CD4-positive, alpha-beta T cell treated with Interleukin-10 for 1 hour (primary cell): Measurements from ENCODE around the gene TMCC2.
A peak's percentile ranks its signal among the peaks of the same experiment; 100 is the strongest.
"Not testable (repeated sequence)": the region's sequence is repeated elsewhere in the genome, so short reads cannot be mapped to it uniquely, and the experiment has no call there.

Experiments
- DNase-seq: peaks from one replicate; pipeline ENCODE4 v3.0.0-alpha.2; 2020

The TMCC2 gene

GRCh38 chr1:205227584-205228013 is at the start of gene TMCC2:
TMCC2 (plus strand) TSS chr1:205227946; CDS start chr1:205228565, 619 bp downstream.
- peak; percentile 81 for DNase-seq

- no peak for DNase-seq
These were observed 47.9 kb upstream of the TMCC2 start for GRCh38 chr1:205179842-205180241.

DNA sequence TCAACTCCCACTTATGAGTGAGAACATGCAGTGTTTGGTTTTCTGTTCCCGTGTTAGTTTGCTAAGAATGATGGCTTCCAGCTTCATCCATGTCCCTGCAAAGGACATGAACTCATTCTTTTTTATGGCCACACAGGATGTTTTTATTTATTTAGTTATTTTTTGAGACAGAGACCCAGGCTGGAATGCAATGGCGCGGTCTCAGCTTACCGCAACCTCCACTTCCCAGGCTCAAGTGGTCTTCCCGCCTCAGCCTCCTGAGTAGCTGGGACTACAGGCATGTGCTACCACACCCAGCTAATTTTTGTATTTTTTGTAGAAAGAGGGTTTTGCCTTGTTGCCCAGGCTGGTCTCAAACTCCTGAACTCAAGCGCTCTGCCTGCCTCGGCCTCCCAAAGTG is 47.4 kb upstream of the TMCC2 start:
- not testable (repeated sequence) for DNase-seq

GRCh38 chr1:205182930-205183329 is 44.8 kb upstream of the TMCC2 start:
- DNase-seq: no peak

DNA sequence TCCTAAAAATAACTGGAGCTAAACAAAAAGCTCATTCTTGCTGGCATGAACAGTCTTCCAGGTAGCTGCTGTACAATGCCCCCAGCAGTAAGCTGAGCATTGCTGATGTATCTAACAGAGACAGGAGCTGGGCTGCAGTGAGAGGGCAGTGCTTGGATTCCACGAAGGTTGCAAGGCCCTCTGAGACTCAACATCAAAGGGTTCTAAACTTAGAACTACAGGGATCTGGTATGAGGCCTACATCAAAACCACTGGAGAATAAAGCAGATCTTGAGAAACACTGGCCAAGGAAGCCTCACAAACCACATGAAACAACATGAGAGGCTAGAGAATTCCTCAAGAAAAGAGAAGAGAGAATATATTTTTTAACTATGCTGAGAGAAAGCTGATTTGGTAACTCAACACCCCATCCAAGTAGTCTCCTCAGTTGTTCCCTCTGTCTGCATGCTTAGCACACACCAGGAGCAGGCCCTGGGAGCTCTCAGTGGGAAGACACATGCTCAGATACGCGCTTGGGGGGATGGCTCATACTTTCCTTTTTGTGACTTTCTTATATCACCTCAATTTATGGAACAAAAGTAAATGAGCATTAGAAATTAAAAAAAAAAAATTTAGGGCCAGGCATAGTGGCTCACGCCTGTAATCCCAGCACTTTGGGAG is 43.9 kb upstream of the TMCC2 start:
- no peak for DNase-seq

- DNase-seq: no peak
These were observed 41.6 kb upstream of the TMCC2 start for GRCh38 chr1:205186191-205186590.

GRCh38 chr1:205187420-205187819 is 40.3 kb upstream of the TMCC2 start:
- no peak for DNase-seq

GRCh38 chr1:205188098-205188497 is 39.6 kb upstream of the TMCC2 start:
- DNase-seq: no peak

DNA sequence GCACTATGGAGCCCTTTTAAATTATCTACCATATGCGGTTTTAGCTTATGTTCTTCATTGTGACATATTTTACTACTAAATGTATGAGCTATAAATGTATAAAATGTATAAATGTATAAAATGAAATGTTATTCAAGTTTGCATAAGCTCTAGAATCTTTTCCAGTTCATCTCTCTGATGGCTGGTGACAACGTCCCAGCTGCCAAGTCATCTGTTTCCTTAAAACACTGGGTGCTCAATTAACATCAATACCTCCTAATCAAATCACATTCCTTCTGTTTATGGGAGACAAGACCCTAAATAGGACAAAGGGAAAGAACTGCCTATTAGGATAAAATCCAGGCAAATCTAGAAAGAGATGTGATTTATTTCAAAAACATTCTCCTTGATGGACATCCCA is 39.1 kb upstream of the TMCC2 start:
- DNase-seq: no peak

GRCh38 chr1:205189131-205189530 is 38.6 kb upstream of the TMCC2 start:
- DNase-seq: no peak

- DNase-seq: no peak
These were observed 36.7 kb upstream of the TMCC2 start for GRCh38 chr1:205190845-205191577.

DNA sequence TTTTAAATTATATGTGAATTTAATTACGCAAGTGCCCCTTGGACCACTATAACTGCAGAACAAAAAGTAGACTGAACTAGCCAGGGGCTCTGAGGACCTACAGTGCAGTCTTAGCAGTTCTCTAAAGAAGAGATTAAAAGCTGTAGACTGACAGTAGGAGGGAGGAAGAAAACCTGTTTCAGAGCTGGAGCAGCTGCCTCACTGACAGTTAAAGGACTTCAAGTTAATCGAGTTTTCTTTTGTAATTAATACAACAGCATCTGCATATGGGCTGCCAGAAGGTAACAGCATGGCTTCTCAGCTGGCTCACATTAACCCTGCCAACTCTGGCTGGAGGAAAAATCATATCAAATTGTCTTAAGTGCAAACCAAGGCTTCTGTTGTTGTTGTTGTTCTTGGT is 36.1 kb upstream of the TMCC2 start:
- no peak for DNase-seq

- no peak for DNase-seq
These were observed 35.5 kb upstream of the TMCC2 start for GRCh38 chr1:205192287-205192686.

DNA sequence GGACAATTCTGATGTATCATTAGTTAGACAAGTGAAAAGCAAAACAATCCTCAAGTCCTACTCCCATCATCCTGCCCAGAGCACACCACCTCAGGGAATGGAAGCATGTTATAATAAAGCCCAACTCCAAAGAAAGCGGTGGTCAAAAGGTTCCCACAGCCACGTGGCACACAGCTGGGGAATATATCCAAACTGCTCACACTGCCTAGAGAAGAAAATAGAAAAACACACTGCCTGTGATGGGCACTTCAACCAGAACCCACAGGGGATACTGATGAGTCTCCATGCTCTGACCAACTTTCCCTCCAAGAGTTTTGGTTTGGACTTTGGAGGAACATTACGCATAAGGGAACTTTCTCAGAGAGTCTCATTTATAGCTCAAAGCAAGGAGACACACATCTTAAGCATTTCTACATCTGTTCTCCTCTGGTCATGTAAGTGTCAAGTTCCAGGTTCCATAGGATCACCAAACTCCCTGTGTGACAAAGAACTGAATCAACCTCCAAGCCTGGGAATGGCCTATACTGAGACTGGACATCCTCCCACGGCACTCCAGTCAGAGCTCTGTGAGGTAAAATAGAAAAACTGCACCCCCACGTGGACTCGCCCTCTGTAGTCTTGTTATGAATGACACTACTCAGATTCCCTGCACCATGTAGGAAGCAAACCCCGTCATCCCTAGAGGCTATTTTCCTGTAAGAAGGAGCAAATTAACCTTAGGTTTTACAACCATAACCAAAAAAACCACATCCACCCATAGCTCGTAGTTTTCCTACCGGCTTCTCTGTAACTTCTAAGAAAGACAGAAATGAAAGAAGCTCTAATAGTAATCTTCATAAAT is 28.4 kb upstream of the TMCC2 start:
- no peak for DNase-seq

DNA sequence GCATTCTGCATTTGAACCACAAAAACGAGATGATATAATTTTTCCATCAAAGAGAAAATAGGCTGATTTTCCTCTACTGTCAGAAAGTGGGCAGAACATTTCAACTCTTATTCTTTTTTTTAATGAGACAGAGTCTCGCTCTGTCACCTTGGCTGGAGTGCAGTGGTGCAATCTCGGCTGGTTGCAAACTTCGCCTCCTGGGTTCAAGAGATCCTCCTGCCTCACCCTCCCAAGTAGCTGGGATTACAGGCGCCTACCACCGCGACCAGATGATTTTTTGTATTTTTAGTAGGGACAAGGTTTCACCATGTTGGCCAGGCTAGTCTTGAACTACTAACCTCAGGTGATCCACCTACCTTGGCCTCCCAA is 27.8 kb upstream of the TMCC2 start:
- no peak for DNase-seq

- DNase-seq: no peak
These were observed 23.2 kb upstream of the TMCC2 start for GRCh38 chr1:205204552-205204951.

DNA sequence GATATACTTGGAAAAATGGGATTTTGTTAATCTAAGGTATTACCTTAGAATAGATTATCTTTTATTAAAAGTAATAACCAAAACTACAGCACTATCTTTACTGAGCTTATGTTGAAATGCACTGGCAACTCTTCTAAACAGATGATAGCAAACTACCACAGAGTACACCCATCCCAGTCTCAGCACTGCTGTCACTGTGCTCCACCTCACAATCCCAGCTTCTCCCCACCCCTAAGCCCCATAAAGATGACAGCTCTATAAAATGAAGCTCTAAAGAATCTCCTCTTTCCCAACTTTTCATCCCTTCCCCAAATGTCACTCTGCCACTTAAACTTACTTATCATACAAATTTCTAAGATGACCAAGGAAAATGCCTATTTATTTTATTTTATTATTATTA is 22.7 kb upstream of the TMCC2 start:
- no peak for DNase-seq

GRCh38 chr1:205208811-205209210 is 18.9 kb upstream of the TMCC2 start:
- DNase-seq: no peak

DNA sequence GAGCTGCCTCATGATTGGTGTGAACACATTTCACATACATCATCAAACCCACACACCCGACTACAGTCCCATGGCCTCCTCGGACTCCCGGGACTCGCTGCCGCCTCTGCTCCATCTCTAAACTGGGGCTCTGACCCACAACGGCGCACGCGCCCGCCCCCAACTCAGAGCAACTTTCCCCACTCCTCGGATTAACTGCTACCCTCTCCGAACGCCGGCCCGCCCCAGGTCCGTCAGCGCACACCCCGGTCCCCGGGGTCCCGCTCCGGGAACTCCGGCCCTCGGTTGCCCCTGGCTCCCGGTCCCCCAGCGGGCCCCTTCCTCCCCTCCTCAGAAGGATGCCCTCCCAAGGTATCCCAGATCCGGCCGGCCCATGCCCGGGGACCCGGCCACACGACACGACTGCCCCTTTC is 17.0 kb upstream of the TMCC2 start:
- peak; percentile 7 for DNase-seq

DNA sequence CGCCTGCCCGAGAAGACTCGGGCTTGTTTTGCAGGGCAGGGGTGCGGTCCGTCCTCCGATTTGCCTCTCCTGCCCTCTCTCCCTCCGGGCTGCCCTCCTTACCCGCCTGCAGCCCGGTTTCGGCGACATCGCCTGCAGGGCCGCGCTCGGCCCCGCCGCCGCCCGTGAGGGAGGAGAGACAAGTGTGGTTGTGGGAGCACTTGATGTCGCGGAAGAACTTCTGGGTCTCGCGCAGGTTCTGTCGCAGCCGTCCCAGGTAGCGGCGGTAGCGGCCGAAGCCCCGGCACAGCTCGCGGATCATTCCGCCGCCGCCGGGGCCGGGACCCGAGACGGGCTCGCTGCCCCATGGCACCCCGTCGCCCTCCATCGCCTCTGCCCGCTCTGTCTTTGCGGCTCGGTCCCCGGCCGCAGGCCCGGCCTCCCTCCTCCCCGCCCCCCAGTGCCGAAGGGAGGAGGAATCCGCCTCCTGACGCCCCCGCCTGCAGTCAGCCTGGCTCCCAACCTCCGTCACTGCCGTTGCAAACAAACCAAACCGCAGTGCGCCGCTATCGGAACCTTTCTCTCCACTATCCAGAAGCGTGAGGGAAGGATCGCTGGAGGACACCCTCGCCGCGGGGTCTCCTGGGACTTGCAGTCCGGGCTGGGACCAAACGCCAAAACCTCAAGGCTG is 16.4 kb upstream of the TMCC2 start, which contains the start of gene DSTYK:
TSS of gene DSTYK (minus strand) at position 534 of the 670 bp plus-strand sequence. CDS start at position 367, 167 bp downstream.
- peak; percentile 92 for DNase-seq

DNA sequence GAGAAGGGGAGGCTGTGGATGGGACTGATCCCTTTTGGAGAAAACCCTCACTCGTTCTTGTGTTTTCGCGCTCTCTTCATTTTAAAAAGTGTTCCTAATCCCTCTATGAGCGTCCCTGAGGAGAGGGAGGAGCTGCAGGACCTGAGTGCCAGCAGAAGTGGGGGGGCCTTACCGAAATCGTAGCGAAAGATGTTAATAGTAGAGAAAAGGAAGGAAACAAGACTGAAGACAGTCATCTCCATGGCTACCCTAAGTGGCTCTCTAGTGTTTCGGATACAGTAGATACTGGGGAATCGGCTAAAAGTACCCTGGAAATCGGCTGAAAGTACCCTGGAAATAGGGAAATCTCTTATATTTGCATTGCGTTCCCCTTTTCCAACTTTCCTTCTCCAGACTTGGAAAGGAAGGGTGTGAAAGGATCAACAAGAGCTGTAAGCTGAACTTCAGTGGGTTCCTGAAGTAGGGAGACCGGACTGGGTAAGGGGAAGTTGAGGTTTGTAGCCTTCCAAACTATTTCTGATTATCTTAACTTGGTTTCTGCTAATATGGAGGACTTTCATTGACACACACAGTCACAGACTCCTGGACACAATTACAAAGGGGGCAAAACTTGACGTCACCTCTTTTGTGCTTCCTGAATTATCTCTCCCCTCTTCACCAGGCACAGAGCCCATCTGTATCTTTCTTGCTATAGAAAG is 15.8 kb upstream of the TMCC2 start:
- no peak for DNase-seq

- no peak for DNase-seq
These were observed 13.0 kb upstream of the TMCC2 start for GRCh38 chr1:205214756-205215155.
